GM19463 (cell line): ENCODE data around the gene SPINK1.
"Not testable (repeated sequence)": the region's sequence is repeated elsewhere in the genome, so short reads cannot be mapped to it uniquely, and the experiment has no call there.

Source experiments
- ATAC-seq: cut with Tn5 transposase; IDR thresholded peaks from one replicate; pipeline ENCODE4 v1.9.1; 2021; ENCODE audit warnings: mild to moderate bottlenecking, moderate library complexity; ENCODE audit not compliant: unreplicated experiment

SPINK1 gene

GRCh38 chr5:147831465-147831864, at the start of gene SPINK1:
SPINK1 (minus strand) TSS chr5:147831671; CDS start chr5:147831577, 94 bp downstream.
- ATAC-seq: no peak

GRCh38 chr5:147880487-147880886, 49.0 kb upstream of the SPINK1 start:
- no peak for ATAC-seq

- ATAC-seq: no peak
Observed at GRCh38 chr5:147879784-147880183, 48.3 kb upstream of the SPINK1 start.

GRCh38 chr5:147878066-147878759, 46.7 kb upstream of the SPINK1 start, which contains the start of gene SCGB3A2:
SCGB3A2 (plus strand) TSS chr5:147878711; CDS start chr5:147878804, 93 bp downstream.
- ATAC-seq: no peak

- no peak for ATAC-seq
Observed at GRCh38 chr5:147876626-147877025, 45.2 kb upstream of the SPINK1 start.

GRCh38 chr5:147876141-147876540, 44.7 kb upstream of the SPINK1 start:
- no peak for ATAC-seq

- no peak for ATAC-seq
Observed at GRCh38 chr5:147874910-147875367, 43.5 kb upstream of the SPINK1 start.

GRCh38 chr5:147874118-147874875, 42.8 kb upstream of the SPINK1 start:
- not testable (repeated sequence) for ATAC-seq

GRCh38 chr5:147872744-147873435, 41.4 kb upstream of the SPINK1 start:
- ATAC-seq: not testable (repeated sequence)

- ATAC-seq: not testable (repeated sequence)
Observed at GRCh38 chr5:147871980-147872549, 40.6 kb upstream of the SPINK1 start.

- not testable (repeated sequence) for ATAC-seq
Observed at GRCh38 chr5:147869892-147870291, 38.4 kb upstream of the SPINK1 start.

- no peak for ATAC-seq
Observed at GRCh38 chr5:147869112-147869511, 37.6 kb upstream of the SPINK1 start.

- ATAC-seq: no peak
Observed at GRCh38 chr5:147863454-147864158, 32.1 kb upstream of the SPINK1 start.

GRCh38 chr5:147860641-147861025, 29.2 kb upstream of the SPINK1 start:
- no peak for ATAC-seq

- no peak for ATAC-seq
Observed at GRCh38 chr5:147859962-147860640, 28.6 kb upstream of the SPINK1 start.

- no peak for ATAC-seq
Observed at GRCh38 chr5:147858565-147858964, 27.1 kb upstream of the SPINK1 start.

GRCh38 chr5:147857302-147858129, 26.0 kb upstream of the SPINK1 start:
- peak; percentile 83 for ATAC-seq

- ATAC-seq: no peak
Observed at GRCh38 chr5:147856801-147857200, 25.3 kb upstream of the SPINK1 start.

- ATAC-seq: no peak
Observed at GRCh38 chr5:147855774-147856069, 24.3 kb upstream of the SPINK1 start.
